Adipocyte (in vitro differentiated cells): Measurements from ENCODE around the gene ZNF607.
"Not testable (repeated sequence)": the region's sequence is repeated elsewhere in the genome, so short reads cannot be mapped to it uniquely, and the experiment has no call there.

Experiments
- DNase-seq: peaks from one replicate; pipeline ENCODE4 v3.0.0-alpha.2; 2015; ENCODE audit warnings: low read depth
- H3K27me3 ChIP-seq: replicated peaks from 2 replicates; pipeline ENCODE4 v1.7.0; 2013; ENCODE audit warnings: mild to moderate bottlenecking, low read length, moderate library complexity; ENCODE audit not compliant: control insufficient read depth, insufficient read depth
- H3K36me3 ChIP-seq: 2 replicates; pipeline ENCODE4 v1.7.0; 2013; ENCODE audit warnings: low read length, mild to moderate bottlenecking, moderate library complexity; ENCODE audit not compliant: control insufficient read depth, insufficient read depth, severe bottlenecking
- H3K4me1 ChIP-seq: 2 replicates; pipeline ENCODE4 v1.7.0; 2013; ENCODE audit warnings: mild to moderate bottlenecking, low read length, moderate library complexity; ENCODE audit not compliant: control insufficient read depth, insufficient read depth
- H3K4me3 ChIP-seq: 2 replicates; pipeline ENCODE4 v1.7.0; 2013; ENCODE audit warnings: mild to moderate bottlenecking, low read length, moderate library complexity
- H3K9ac ChIP-seq: 2 replicates; pipeline ENCODE4 v1.7.0; 2013; ENCODE audit warnings: mild to moderate bottlenecking, low read length, moderate library complexity
- H3K9me3 ChIP-seq: 2 replicates; pipeline ENCODE4 v1.7.0; 2013; ENCODE audit warnings: mild to moderate bottlenecking, low read length, moderate library complexity; ENCODE audit not compliant: control insufficient read depth

The ZNF607 gene

DNA sequence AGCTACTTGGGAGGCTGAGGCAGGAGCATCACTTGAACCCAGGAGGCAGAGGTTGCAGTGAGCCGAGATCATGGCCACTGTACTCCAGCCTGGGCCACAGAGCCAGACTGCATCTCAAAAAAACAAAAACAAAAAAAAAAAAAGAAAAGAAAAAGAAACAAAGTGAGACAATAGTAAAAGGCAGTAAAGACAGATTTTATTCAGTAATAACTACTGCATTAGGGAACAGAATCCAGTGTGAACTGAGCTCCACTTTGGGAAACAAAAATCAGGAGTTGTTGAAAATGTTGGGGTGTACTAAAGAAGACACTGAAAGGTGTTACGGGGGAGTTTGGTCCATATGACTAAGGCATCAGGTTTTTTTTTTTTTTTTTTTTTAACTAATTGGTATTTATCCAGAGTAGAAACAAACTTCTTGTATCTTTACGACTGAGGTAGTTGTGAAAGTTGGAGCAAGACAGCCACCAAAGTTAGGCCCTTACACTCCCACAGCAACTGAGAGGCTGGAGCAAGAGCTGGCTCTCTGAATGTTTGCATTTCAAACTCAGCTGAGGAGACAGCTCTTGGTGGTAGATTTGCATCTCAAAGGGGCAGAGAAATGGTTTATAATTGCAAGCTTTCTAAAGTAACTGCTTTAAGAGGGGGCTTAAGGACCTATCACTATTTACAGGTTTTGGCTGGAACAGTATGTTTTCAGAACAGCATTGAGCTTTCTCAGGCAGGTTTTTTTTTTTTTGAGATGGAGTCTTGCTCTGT, 24.2 kb downstream of the ZNF607 start:
- no peak overlapping the region for H3K9ac ChIP-seq
- peaks cover 43% of the 10 kb centered on the region for H3K9me3 ChIP-seq
- H3K27me3 ChIP-seq, result no peaks in the 10 kb centered on the region
- H3K36me3 ChIP-seq, result peaks cover 17% of the 10 kb centered on the region
- H3K4me3 ChIP-seq, result no peak overlapping the region
- DNase-seq, result no peak
- H3K4me1 ChIP-seq, result no peaks in the 10 kb centered on the region

GRCh38 chr19:37692956-37693620, 26.5 kb downstream of the ZNF607 start:
- H3K9ac ChIP-seq, result no peak overlapping the region
- no peak overlapping the region for H3K4me3 ChIP-seq
- H3K9me3 ChIP-seq, result peaks cover 25% of the 10 kb centered on the region
- no peaks in the 10 kb centered on the region for H3K4me1 ChIP-seq
- DNase-seq, result no peak
- no peaks in the 10 kb centered on the region for H3K27me3 ChIP-seq
- peaks cover 4% of the 10 kb centered on the region for H3K36me3 ChIP-seq

DNA sequence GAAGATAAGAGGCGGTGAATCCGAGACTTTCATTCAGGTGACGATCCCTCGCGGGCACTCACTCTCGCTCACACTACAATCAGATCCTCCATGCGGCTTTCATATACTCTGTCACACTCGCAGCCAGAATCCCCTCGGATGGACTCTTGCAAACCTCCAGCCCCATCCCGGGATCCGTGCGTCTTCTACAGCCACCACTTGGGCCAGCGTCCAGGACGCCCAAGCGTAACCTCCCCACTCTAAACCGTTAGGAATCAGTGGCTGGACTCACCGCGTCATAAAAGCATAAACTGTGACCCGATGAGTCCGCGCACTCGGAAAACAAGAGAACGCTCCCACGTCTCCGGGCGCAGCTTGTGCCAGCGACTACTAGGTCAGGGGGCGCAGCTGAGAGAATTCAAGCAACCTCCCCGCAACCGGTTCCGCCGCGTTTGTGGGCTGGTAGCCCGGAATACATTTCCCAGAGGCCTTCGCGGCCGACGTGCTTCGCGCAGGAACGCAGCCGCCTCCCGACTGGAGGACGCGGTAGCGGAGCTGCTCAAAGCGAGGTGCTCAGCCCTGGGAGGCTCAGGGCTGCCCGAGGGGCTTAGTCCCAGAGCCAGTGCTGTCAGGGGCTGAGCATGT, 27.6 kb downstream of the ZNF607 start:
- peak overlapping the region; percentile 86 for H3K9ac ChIP-seq
- H3K4me1 ChIP-seq, result no peaks in the 10 kb centered on the region
- H3K4me3 ChIP-seq, result peak overlapping the region; percentile 87
- peaks cover 14% of the 10 kb centered on the region for H3K9me3 ChIP-seq
- H3K27me3 ChIP-seq, result no peaks in the 10 kb centered on the region
- peaks cover 4% of the 10 kb centered on the region for H3K36me3 ChIP-seq
- peak; percentile 84 for DNase-seq

DNA sequence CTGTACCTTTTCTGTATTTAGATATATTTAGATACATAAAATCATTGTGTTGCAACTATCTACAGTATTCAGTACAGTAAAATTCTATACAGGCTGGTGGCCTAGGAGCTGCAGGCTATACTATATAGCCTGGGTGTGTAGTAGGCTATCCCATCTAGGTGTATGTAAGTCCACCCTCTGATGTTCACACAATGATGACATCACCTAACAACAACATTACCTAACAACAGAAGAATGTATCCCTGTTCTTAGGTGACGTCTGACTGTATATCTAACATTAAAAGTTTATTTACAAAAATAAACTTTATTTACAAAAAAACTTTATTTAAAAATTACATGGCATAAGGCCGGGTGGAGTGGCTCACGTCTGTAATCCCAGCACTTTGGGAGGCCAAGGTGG, 36.0 kb downstream of the ZNF607 start:
- Histone ChIP-seq H3K27me3 (no peaks in the 10 kb centered on the region), H3K9me3 (peaks cover 15% of the 10 kb centered on the region), H3K9ac (no peak overlapping the region), H3K36me3 (no peaks in the 10 kb centered on the region), H3K4me1 (no peaks in the 10 kb centered on the region), H3K4me3 (no peak overlapping the region)
- no peak for DNase-seq

- H3K36me3 ChIP-seq, result no peaks in the 10 kb centered on the region
- H3K4me3 ChIP-seq, result peak overlapping the region; percentile 61
- no peak overlapping the region for H3K9ac ChIP-seq
- no peak for DNase-seq
- no peaks in the 10 kb centered on the region for H3K27me3 ChIP-seq
- no peaks in the 10 kb centered on the region for H3K4me1 ChIP-seq
- H3K9me3 ChIP-seq, result peaks cover 91% of the 10 kb centered on the region
Measured at GRCh38 chr19:37669450-37669914, 50.1 kb downstream of the ZNF607 start.

- not testable (repeated sequence) for H3K9ac ChIP-seq, H3K4me3 ChIP-seq, H3K9me3 ChIP-seq, DNase-seq, H3K36me3 ChIP-seq, H3K27me3 ChIP-seq
- peaks cover 20% of the 10 kb centered on the region for H3K4me1 ChIP-seq
Measured at GRCh38 chr19:37657157-37657556, 62.4 kb downstream of the ZNF607 start.

DNA sequence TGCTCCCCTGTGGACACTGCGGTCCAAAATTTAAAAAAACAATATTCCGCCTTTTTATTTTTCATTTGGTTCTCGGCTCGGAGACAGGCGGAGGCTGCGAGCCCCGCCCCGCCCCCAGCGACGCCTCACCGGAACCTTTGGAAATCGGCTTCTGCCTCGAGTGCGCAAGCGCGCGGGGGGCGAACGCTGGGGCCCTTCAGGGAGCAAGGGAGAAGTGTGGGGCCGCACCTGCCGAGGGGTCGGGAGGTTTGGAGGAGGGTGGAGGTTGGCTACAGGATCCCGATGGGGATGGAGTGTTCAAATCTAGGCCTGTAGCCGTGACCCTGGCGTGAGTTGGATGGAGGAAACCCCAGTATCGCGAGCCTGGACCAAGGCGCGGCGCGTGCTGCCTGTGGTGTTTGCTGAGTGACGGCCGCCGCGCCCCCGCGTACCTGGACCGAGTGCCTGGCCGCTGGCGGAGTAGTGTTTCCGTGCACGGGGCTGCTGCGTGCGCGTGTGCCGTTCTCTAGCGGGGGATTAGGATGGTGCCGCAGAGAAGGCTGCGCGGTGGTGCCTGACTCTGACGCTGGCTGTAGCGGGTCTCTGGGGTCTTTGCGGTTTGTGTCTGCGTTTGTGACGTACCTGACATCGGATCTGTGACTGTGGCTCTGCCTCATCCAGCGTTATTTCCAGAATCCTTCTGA, 63.7 kb downstream of the ZNF607 start:
- Histone ChIP-seq H3K36me3 (no peaks in the 10 kb centered on the region), H3K27me3 (no peaks in the 10 kb centered on the region), H3K9me3 (peaks cover 8% of the 10 kb centered on the region), H3K4me1 (peaks cover 20% of the 10 kb centered on the region), H3K9ac (peak overlapping the region; percentile 96), H3K4me3 (peak overlapping the region; percentile 98)
- peak; percentile 92 for DNase-seq

DNA sequence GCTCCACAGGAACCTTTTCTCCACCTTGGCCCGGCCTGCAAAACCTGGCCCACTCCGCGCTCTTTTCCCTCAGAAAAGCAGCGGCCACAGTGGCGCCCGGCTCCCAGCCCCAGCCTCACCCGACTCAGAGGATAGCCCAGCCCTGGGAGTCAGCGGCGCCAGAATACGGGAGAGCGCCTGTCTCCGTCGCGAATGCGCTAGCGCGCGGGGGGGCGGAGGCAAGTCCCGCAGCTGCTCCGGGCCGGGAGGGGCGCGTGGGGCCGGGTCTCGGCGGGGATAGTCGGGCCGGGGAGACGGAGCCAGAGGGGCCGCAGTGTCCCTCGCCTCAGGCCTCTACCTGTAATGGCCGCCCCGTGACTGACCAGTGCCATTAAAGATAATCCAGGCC, 64.3 kb downstream of the ZNF607 start, which contains the start of gene ZFP30:
TSS of gene ZFP30 (minus strand) at position 165 of the 388 bp plus-strand sequence. CDS start 7,643 bp downstream, outside the sequence.
- Histone ChIP-seq H3K9me3 (peaks cover 5% of the 10 kb centered on the region), H3K4me1 (peaks cover 20% of the 10 kb centered on the region), H3K27me3 (no peaks in the 10 kb centered on the region), H3K9ac (peak within 1 kb of the TSS; percentile 96), H3K36me3 (no peaks in the 10 kb centered on the region), H3K4me3 (peak within 1 kb of the TSS; percentile 98)
- DNase-seq, result peak; percentile 93

DNA sequence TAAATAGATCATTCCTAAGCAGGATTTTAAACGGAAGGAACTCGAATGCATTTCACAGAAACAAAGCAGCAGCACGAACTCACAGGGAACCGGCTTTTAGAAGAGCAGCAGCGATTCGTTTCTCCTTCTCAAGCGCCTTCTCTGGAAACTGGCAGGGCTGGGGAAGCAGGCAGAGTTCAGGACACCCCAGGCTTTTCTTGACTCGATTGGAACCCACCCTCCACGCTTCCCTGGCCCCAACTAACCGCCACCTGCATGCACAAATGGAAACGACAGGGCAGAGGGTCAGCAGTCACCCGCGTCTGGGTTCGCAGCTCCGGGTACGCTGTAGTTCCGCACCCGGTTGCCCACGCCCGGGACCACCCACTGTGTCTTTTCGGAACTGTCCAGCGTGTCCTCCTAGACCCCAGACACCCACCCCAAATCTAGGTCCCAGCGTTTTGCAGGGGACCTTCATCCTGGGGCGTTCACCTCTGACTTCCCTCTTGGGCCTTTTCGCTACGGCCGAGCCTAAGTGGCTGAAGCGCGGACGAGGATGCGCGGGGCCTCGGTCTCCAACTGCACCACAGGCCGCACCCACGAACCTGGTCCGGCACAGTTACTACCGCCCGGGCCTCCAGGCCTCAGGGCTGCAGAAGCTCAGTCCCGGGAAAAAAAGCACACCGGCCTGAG, 64.8 kb downstream of the ZNF607 start:
- DNase-seq, result peak; percentile 67
- peak overlapping the region; percentile 98 for H3K4me3 ChIP-seq
- H3K9ac ChIP-seq, result peak overlapping the region; percentile 96
- H3K4me1 ChIP-seq, result peaks cover 20% of the 10 kb centered on the region
- peaks cover 5% of the 10 kb centered on the region for H3K9me3 ChIP-seq
- H3K36me3 ChIP-seq, result no peaks in the 10 kb centered on the region
- H3K27me3 ChIP-seq, result no peaks in the 10 kb centered on the region

- Histone ChIP-seq H3K36me3 (peaks cover 4% of the 10 kb centered on the region), H3K4me3 (peak overlapping the region; percentile 98), H3K27me3 (no peaks in the 10 kb centered on the region), H3K9ac (peak overlapping the region; percentile 96), H3K9me3 (peaks cover 10% of the 10 kb centered on the region), H3K4me1 (peaks cover 20% of the 10 kb centered on the region)
- peak; percentile 27 for DNase-seq
Measured at GRCh38 chr19:37654118-37654517, 65.4 kb downstream of the ZNF607 start.
